ENCODE results near the gene PRSS23.

Gene PRSS23

DNA sequence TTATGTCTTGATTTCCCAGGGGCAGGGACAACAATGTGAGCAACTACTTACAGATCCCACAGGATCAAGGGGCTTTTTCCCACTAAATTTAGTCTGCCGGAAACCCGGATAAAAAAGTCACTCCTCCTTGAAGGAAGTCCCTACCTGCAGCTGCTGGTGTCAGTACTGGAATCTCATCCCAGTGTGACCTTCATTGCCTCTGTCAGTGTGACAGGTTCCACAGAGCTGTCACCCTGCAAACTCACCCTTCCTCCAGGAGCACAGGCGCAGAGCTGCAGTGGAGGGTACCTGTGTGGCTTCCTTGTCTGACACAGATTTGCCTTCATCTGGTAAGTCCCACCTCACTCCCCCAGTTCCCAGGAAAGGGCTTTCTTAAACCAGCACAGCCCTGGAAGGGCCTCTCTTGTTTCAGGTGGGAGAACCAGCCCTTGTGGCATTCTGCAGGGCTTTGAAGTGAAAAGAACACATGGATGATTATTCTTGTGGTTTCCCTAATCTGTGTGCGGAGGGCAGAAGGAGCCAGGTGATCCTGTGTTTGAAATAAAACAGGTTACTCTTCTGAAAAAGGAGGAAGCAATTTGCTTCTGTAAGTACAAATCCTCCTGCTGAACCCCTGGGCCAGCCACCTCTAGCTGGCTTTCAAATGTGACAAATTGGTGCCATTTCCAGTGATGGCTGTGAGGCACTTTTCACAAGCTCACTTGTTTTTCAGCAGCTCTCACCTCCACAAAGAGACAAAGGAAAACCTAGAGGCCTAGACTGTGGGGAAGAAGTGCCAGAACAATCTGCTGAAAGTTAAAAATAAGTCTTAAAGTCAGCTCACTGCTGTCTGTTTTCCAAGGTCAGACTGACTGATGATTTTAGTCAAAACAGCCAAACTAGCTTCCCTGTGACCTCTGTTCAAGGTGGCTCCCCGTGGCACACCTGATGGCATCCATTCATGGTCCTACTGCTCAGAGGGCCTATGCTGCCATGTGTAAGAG, 9.2 kb upstream of the PRSS23 start:
- no peak for FAIRE-seq

DNA sequence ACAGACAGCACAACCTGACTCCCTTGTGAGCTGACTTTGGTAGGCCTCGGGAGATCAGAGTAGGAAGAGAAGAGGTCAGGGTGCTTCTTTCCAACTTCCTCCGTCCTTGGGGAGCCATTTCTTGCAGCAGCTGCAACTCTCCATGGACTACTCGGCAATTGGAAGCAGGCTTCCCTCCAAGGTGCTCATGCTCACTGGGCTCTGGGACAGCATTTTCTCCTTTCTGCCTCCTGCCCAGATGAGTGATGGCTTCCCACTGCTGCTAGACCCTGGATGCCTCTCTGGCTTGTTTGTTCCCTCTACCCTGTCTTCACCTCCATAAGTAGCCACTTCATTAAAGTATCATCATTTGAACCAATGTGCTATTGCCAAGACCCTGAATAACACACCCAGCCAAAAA, 8.2 kb upstream of the PRSS23 start:
- FAIRE-seq, result no peak

DNA sequence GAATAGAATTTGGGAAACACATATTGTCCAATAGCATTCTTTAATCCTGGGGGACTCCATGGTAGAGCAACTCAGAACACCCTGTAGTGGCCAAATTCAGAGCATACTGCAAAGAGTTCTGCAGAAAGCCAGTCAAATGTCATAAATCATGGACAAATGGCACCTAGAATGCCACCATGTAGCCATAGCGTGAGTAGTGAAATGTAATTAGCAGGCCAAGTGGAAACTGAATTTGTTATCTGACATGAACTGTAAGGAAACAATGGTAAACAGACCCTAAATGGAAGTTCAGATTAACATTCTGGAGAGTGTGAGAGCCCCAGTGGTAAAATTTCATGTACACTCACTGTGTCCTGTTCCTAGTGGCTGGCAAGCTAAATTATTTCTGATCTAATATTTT, 7.0 kb upstream of the PRSS23 start:
- no peak for FAIRE-seq

DNA sequence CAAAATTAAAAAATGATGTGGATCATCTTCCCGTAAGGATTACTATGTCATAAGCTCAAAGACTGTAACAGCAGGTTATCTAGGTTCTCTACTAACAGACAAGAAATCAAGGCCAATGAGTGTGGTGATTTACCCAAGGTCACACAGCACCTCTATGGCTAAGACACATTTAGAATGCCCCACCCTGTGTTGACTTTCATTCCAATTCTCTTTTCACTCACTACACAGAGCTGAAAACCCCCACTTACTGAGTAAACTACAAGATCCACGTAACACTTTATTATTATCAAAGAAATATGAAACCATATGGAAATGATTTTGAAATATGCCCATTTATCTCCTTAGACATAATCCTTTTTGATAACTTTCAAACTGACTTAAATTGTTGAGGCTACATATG, 4.8 kb upstream of the PRSS23 start:
- FAIRE-seq, result no peak

DNA sequence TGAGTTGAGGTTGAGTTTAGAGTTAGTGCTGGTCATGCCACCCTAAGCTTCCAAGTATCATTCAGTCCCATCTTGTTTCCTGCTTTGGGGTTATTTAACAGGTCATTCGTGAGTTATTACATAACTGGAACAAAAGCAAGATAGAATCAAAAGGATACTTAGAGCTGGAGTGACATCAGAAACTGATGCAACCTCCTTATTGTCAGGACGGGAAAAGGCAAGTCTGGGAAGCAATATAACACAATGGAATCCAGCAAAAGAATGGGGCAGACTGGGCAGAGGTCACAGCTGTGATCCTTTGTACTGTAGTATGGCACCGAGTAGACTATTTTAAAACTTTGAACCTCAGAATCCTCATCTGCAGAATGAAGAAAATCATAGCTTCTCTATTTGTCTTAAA, 4.4 kb upstream of the PRSS23 start:
- no peak for FAIRE-seq

DNA sequence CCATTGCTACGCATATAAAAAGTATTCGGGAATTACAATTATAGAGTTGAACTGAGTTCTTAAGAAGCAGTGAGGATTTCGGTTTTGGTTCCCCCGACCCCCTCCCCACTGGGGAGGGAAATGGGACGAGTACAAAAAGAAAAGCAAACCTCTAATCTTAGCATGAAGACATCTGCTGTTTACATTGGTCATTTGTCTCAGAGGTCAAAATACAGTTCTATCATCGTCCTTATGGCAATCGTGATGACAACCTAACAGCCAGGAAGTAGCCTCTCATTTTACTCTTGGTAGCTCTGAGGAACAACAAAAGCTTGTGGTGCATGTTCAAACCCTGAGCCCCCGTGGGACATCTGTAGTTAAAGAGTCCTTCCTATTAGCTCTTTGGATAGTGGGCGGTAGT, 3.2 kb upstream of the PRSS23 start:
- no peak for FAIRE-seq

DNA sequence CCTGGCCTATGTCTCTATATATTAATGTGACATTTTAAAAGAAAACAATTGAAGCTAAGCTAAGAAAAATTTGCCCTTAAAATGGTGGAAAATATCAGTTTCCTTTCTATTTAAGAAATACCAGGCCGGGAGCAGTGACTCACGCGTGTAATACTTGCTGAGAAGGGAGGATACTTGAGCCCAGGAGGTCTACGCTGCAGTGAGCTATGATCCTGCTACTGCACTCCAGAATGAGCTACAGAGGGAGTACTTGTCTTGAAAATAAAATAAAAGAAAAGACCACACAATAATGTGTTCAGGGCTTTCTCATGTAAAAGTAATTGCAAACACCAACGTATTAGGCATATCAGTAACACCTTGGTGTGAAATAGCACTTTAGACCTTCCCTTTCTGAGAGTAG, 1.4 kb upstream of the PRSS23 start:
- peak; percentile 99 for FAIRE-seq

DNA sequence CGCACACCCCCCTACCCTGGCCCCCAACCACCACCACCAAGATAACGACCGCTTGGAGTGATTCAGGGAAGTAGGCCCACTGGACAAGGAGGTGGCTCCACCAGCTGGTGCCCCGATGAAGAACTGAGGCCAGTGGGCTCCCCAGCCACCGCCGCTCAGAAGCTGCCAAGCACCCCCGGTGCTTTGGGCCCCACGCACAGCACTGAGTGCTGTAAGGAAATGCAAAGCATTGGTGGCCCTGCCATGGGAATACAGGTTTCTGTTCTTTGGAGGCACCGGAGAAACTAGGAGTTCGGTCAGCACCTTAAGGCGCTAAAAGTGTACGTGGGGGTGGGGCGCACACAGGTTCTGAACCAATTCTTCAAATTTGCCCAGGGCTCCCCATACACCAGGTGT, 664 bp upstream of the PRSS23 start:
- no peak for FAIRE-seq

DNA sequence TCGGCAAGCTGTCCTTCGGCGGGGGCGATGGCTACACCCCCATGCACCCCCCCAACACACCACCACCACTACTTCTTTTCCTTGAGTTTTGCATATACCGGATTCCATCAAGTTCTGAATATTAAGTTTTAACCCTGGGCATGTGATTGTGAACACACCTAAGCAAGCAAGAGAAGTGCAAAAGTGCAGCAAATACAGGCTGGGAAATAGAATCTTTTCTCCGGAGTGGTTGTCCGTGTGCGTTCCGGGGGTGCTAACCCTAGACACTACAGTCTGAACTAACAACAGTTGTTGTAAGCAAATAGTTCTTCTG, 574 bp downstream of the PRSS23 start:
- no peak for FAIRE-seq

DNA sequence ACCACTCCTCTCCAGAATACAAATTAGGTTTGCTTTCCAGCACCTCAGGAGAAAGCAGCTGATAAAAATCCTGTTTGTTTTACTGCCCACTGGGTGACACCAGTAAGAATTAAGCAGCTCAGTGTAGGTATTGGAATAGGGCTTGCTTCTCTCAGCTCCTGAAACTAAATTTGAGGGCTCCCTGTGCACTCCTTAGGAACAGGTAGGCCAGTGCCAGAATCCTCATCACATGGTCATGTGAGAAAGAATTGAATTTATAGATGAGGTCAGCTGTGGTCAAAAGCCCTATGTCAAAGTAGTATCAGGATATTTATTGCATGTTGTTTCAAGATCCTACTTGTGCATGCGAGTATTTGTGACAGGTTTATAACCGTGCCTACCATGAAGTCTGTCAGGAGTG, 1.0 kb downstream of the PRSS23 start:
- FAIRE-seq, result no peak

DNA sequence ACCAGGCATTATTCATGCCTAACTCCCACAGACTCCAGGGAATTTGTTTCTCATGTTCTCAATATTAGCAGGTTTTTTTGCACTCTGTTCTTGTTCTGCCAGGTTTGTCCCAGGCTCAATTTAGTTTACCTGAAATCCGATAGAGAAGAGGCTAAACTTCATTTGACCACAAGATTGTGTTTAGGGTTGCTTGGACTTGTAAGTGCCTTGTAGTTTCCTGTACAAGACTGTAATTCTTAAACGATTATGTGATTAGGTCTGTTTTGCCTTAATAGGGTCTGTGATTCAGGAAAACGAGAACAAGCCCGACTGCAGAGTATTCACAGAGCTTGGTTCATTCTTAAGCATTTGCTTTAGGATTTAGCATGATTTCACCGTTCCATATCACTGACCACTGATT, 1.8 kb downstream of the PRSS23 start:
- FAIRE-seq, result no peak

DNA sequence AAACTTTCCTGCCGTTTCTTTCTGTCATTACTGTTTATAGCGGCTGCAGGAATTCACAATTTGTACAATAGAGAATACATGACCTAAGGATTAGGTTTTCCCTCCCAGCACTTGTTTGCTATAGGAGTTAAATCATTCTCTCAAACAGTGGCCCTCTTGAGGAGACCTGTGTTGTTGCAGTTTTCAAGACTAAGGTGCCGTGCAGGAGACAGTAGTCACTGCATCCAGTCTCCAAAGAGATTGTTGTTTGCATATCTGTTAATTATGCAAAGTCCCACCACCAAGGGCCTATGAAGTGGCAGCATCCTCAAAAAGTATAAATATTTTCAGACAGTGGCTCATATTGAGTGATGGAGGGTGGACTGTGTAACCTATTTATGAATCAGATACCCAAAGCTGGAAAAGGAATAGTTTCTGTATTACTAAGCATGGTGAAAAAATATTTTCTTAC, 2.3 kb downstream of the PRSS23 start:
- peak; percentile 93 for FAIRE-seq

DNA sequence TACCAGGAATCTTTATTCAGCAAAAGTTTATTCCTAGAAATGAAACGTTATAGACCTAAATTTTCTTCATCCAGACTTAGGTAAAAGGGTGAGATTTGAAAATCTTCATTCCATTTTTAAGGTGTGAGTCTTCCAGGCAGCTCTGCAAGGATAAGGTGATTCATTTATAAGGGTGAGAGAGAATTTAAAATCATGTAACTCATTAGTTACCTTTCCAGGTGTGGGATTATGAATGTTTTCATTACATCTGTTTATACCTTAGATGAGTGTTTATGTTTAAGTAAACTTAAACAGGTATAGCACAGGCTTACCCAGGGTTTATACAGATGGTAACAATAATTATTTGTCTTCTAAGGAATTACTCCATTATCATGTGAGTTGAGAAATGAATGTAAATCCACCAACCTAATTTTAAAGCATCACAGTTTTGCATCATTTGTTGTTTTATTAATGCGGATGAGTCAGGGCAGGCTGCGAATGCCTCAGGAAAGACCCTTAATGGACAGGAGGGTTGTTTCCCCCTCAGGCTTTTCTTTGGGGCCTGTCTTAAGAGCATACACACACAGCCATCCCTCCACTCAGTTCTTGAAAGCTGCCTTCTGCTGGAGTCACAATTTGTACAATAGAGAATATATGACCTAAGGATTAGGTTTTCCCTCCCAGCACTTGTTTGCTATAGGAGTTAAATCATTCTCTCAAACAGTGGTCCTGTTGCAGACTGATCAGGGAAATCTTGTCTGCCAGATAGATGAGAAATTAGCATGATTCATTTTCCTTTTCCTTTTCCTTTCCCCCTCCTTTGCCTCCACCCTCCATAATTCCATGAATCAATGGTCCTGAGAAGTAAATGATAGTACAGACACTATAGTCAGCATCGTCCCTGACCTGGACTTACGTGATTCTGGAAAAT, 3.0 kb downstream of the PRSS23 start:
- no peak for FAIRE-seq

DNA sequence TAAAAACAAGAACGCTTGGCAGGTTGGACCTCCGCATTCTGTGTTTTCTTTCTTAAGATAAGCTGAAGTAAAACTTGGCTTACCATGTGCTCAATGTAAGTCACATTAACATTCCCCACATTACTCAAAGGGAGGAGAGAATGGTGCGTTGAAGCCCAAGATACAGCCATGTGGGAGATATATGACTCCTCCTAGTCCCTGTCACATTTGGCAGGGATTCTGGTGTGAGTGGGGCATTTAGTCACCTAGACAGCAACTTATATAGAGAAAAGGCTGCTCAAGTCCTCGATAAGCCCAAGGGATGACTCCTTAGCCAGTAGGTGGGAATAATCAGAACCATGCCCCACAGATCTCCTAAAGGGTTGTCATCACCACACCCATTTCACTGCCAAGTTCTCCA, 4.6 kb downstream of the PRSS23 start:
- FAIRE-seq, result no peak

DNA sequence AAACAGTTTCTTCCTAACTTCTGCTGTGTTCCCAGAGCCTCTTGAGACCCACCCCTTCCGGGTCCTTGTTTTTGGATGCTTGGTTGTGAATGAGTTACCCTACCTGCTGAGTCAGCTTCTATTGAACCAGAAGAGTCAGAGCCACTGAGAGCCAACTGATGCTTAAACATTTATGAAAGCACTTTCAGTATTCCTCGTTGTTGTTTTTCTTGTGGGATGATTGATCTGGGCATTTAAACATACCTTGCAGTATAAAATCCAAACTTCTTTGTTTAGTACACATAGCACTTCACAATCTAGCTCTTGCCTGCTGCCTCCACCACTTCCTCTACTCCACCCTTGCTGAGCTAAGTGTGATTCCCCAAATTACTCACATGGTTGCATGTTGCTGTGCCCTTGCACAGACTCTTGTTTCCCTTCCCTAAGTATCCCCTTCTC, 5.5 kb downstream of the PRSS23 start:
- no peak for FAIRE-seq

DNA sequence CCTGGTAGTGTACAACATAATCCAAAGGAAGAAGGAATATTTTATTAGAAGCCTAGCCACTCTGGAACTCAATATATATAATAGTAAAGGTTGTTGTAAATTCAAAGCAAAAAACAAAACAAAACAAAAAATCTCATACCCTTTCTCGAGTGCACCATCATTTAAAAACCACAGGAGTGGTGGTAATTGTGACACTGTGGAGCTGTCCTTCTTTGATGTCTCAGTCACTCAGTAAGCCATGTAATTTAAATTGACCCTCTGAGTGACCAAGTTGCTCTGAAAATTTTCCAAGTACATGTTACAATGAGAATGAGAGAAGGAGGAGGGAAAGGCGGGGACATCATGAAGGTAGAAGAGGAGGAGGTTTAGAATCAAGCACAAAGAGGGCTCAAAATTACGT, 6.6 kb downstream of the PRSS23 start:
- no peak for FAIRE-seq

DNA sequence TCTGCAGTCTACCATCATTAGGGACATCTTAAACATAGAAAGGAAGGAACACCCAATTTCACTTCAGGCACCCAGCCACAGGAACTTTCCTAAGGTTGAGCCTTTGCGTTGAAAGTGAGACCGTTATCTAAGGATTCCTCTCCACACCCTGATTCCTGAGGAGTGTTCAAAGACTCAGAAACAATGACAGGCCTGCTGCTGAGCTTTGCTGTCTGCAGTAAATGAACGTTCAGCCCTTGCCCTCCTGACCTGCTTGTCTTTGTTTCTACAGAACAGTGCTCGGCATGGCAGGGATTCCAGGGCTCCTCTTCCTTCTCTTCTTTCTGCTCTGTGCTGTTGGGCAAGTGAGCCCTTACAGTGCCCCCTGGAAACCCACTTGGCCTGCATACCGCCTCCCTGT, 7.0 kb downstream of the PRSS23 start:
- FAIRE-seq, result no peak

DNA sequence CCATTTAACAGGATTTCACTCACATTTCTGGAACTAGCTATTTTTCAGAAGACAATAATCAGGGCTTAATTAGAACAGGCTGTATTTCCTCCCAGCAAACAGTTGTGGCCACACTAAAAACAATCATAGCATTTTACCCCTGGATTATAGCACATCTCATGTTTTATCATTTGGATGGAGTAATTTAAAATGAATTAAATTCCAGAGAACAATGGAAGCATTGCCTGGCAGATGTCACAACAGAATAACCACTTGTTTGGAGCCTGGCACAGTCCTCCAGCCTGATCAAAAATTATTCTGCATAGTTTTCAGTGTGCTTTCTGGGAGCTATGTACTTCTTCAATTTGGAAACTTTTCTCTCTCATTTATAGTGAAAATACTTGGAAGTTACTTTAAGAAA, 9.2 kb downstream of the PRSS23 start:
- no peak for FAIRE-seq

DNA sequence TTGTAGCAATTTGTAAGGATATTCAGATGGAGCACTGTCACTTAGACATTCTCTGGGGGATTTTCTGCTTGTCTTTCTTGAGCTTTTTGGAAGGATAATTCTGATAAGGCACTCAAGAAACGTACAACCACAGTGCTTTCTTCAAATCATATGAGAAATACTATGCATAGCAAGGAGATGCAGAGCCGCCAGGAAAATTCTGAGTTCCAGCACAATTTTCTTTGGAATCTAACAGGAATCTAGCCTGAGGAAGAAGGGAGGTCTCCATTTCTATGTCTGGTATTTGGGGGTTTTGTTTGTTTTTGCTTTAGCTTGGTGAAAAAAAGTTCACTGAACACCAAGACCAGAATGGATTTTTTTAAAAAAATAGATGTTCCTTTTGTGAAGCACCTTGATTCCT, 9.9 kb downstream of the PRSS23 start:
- no peak for FAIRE-seq

DNA sequence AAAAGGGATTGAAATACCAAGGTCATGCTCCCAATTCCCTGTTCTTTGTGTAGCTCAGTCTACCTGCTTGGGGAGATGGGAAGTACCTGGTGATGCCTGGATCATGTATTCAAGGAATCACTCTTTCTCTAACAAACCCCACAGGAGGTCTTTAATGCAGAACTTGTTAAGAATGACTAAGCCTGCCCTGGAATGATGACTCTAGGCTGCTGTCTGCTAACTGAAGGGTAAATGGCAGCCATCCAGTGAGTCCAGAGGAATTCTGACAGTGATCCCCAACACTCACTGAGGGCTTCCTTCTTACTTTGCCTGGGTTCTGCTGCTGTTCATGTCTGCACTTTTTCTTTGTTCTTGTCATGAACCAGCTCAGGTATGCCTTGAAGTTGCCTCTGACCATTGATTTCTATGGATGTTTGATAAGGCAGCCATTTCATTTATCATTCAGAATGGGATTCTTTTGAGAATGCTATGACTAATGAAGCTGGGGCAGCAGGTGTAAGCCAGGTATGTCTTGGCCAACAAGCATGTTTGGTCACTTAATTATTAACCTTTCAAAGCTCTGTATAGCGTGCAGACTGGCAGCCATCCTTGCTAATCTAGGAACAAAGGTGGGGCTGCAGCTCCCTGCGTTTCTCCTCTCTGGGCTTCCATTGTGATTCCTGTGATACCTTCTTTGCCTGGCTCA, 11.4 kb downstream of the PRSS23 start:
- no peak for FAIRE-seq

DNA sequence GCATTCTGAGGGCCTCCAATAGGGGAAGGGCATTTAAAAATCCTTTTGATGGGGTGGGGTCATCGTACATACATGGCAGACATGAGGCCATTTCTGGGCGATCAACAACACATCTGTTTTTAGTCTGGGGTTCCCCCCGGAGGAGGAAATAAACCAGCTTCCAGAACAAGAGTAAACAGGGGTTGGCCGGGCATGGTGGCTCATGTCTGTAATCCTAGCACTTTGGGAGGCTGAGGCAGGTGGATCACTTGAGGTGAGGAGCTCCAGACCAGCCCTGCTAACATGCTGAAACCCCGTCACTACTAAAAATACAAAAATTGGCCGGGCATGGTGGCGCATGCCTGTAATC, 12.0 kb downstream of the PRSS23 start:
- FAIRE-seq, result no peak

DNA sequence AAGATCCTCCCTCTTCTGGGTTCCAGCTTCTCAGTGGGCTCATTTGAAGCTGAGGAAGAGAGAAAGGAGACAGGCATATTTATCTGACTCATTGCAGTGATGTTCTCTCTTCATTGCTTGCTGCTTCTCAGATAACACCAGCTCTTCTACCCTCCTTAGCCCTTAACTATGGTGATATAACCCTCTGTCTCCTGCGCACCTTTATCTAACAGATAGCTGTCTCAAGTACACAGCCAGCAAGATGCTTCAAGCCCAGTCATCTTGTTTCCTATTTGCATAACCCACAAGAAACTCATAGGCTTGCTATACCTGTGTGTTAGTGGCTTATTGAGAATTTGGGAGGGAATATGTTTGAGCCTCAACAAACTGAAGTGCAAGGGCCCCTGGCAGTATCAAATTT, 12.6 kb downstream of the PRSS23 start:
- FAIRE-seq, result no peak

DNA sequence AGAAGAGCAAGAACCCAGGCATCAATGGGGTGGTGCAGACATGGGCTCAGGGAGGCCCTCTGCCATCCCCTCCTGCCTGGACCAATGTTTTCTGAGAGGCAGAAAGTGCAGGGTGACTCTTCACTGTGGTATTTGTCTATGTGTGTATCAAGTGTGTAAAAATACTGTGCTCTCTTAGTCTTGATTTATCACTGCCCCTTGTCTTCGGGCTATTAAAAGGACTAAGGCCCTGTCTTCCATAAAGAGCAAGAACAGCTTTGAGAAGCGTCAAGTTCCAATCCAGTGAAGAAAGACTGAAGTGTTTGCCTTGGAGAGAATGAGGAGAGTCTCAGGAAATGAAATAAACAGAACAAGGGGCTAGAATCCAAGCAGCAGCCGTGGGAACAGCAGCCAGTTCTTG, 14.4 kb downstream of the PRSS23 start:
- no peak for FAIRE-seq

DNA sequence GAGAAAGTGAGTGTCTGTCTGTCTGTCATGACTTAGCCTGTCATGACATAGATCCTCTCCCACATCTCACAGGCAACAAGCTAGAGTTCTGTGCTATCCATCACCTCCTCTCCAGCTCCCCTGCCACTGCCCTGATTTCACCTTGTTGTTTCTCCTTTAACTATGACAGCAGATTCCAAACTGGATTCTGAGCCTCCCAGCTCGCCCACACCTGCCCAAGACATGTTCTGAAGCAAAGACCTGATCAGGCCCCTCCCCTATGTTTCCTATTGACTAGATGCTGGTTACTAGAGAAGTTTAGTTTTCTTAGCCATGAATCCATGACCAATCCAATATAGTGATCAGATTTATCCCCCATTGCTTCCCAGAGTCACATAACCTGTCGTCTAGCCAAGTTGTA, 15.4 kb downstream of the PRSS23 start:
- no peak for FAIRE-seq

Data from A204.1 (cell line).